Immature natural killer cell (primary cell): ENCODE measurements around the gene GPRC5C. TPM values are rescaled to one million over a fixed set of nuclear protein-coding genes. Genes with fewer than 3 reads are reported as not detected.
A peak's percentile ranks its signal among the peaks of the same experiment; 100 is the strongest.

Experiments
- DNase-seq, 3 donors: peaks; one replicate each; pipeline ENCODE4 v3.0.0; 2022; ENCODE audit warnings: mixed read lengths in 1 of 3
- H3K27ac Mint-ChIP-seq, 6 donors: one replicate each; pipeline ENCODE4 v1.8.0; 2020; ENCODE audit warnings: mixed read lengths in 6 of 6, mild to moderate bottlenecking in 5 of 6, inconsistent platforms in 4 of 6, moderate library complexity in 3 of 6
- H3K27me3 Mint-ChIP-seq, 3 donors: one replicate each; pipeline ENCODE4 v1.8.0; 2020 to 2021; ENCODE audit warnings: low read depth in 3 of 3, mild to moderate bottlenecking in 3 of 3, mixed read lengths in 3 of 3, moderate library complexity in 3 of 3, inconsistent platforms in 1 of 3
- H3K36me3 Mint-ChIP-seq, 3 donors: one replicate each; pipeline ENCODE4 v1.8.0; 2020; ENCODE audit warnings: mixed read lengths in 3 of 3, inconsistent platforms in 2 of 3, mild to moderate bottlenecking in 2 of 3
- H3K4me1 Mint-ChIP-seq, 2 donors: one replicate each; pipeline ENCODE4 v1.8.0; 2020; ENCODE audit warnings: inconsistent platforms in 2 of 2, mild to moderate bottlenecking in 2 of 2, mixed read lengths in 2 of 2, moderate library complexity in 1 of 2
- H3K4me3 Mint-ChIP-seq, 5 donors: one replicate each; pipeline ENCODE4 v1.8.0; 2020; ENCODE audit warnings: mild to moderate bottlenecking in 5 of 5, mixed read lengths in 5 of 5, inconsistent platforms in 3 of 5, moderate library complexity in 3 of 5
- H3K9me3 Mint-ChIP-seq, 6 donors: one replicate each; pipeline ENCODE4 v1.8.0; 2020; ENCODE audit warnings: mild to moderate bottlenecking in 6 of 6, mixed read lengths in 6 of 6, inconsistent platforms in 4 of 6, moderate library complexity in 3 of 6
- polyA plus RNA-seq, 3 donors: library from polyadenylated mRNA; unstranded; fragments of 300-500 nt; fragmentation: Illumina TruSeq; gene quantifications; one replicate each; pipeline ENCODE4 v1.2.3, GENCODE V29; 2021

The GPRC5C gene
- polyA plus RNA-seq, 3 donors from 2014 or later = 0.89 to 3.2 TPM; not detected in 1

GRCh38 chr17:74466828-74467184, 34.9 kb downstream of the GPRC5C start:
- H3K9me3 Mint-ChIP-seq = no peaks in the 10 kb centered on the region
- H3K36me3 Mint-ChIP-seq = peaks cover 22 to 28% (median 24%) of the 10 kb centered on the region in 3 donors
- H3K27ac Mint-ChIP-seq = no peak overlapping the region
- no peak overlapping the region for H3K4me3 Mint-ChIP-seq
- peaks cover 8 to 14% (median 9%) of the 10 kb centered on the region in 3 donors for H3K27me3 Mint-ChIP-seq
- peaks cover 28% of the 10 kb centered on the region in 2 donors for H3K4me1 Mint-ChIP-seq
- DNase-seq = peak; percentile 44 to 79 (median 77)

GRCh38 chr17:74467221-74467951, 35.5 kb downstream of the GPRC5C start:
- Mint-ChIP-seq H3K27ac (peak overlapping the region in 2 of 6 donors; percentile 91 to 96), H3K4me3 (no peak overlapping the region), H3K36me3 (peaks cover 22 to 34% (median 24%) of the 10 kb centered on the region in 3 donors), H3K4me1 (peaks cover 33% of the 10 kb centered on the region in 2 donors), H3K9me3 (no peaks in the 10 kb centered on the region), H3K27me3 (peaks cover 8 to 14% (median 9%) of the 10 kb centered on the region in 3 donors)
- DNase-seq = peak; percentile 52 to 64 (median 56)

- Mint-ChIP-seq H3K9me3 (peaks cover 0 to 2% (median 0%) of the 10 kb centered on the region in 6 donors), H3K4me1 (peaks cover 73% of the 10 kb centered on the region in 2 donors), H3K27ac (peak overlapping the region in 4 of 6 donors; percentile 97 to 99 (median 98)), H3K36me3 (peaks cover 49 to 74% (median 50%) of the 10 kb centered on the region in 3 donors), H3K27me3 (peaks cover 11 to 26% (median 22%) of the 10 kb centered on the region in 3 donors), H3K4me3 (no peak overlapping the region)
- peak in 1 of 3 donors; percentile 52 for DNase-seq
Measured at GRCh38 chr17:74471341-74471740, 39.5 kb downstream of the GPRC5C start.

- peaks cover 52 to 82% (median 57%) of the 10 kb centered on the region in 3 donors for H3K36me3 Mint-ChIP-seq
- peaks cover 11 to 22% (median 22%) of the 10 kb centered on the region in 3 donors for H3K27me3 Mint-ChIP-seq
- no peak overlapping the region for H3K4me3 Mint-ChIP-seq
- peak overlapping the region in 4 of 6 donors; percentile 97 to 99 (median 98) for H3K27ac Mint-ChIP-seq
- H3K9me3 Mint-ChIP-seq = peaks cover 0 to 2% (median 0%) of the 10 kb centered on the region in 6 donors
- DNase-seq = no peak
- peaks cover 85 to 88% of the 10 kb centered on the region in 2 donors for H3K4me1 Mint-ChIP-seq
Measured at GRCh38 chr17:74472890-74473289, 41.0 kb downstream of the GPRC5C start.

- no peak for DNase-seq
- Mint-ChIP-seq H3K9me3 (peaks cover 0 to 2% (median 0%) of the 10 kb centered on the region in 6 donors), H3K27me3 (peaks cover 11 to 22% (median 22%) of the 10 kb centered on the region in 3 donors), H3K4me3 (no peak overlapping the region), H3K36me3 (peaks cover 52 to 86% (median 61%) of the 10 kb centered on the region in 3 donors), H3K27ac (peak overlapping the region in 4 of 6 donors; percentile 97 to 99 (median 98)), H3K4me1 (peaks cover 89 to 92% of the 10 kb centered on the region in 2 donors)
Measured at GRCh38 chr17:74473294-74473693, 41.4 kb downstream of the GPRC5C start.

GRCh38 chr17:74474043-74474792, 42.3 kb downstream of the GPRC5C start:
- Mint-ChIP-seq H3K36me3 (peaks cover 56 to 93% (median 70%) of the 10 kb centered on the region in 3 donors), H3K27ac (peak overlapping the region in 4 of 6 donors; percentile 97 to 99 (median 98)), H3K27me3 (peaks cover 13 to 25% (median 22%) of the 10 kb centered on the region in 3 donors), H3K4me1 (peaks cover 94 to 97% of the 10 kb centered on the region in 2 donors), H3K4me3 (no peak overlapping the region), H3K9me3 (peaks cover 0 to 2% (median 0%) of the 10 kb centered on the region in 6 donors)
- DNase-seq = peak; percentile 88 to 90 (median 88)

GRCh38 chr17:74475189-74475588, 43.3 kb downstream of the GPRC5C start:
- peak overlapping the region in 4 of 6 donors; percentile 97 to 99 (median 98) for H3K27ac Mint-ChIP-seq
- DNase-seq = no peak
- H3K4me3 Mint-ChIP-seq = peak overlapping the region in 2 of 5 donors; percentile 7 to 62
- peaks cover 12 to 24% (median 20%) of the 10 kb centered on the region in 3 donors for H3K27me3 Mint-ChIP-seq
- peaks cover 0 to 2% (median 0%) of the 10 kb centered on the region in 6 donors for H3K9me3 Mint-ChIP-seq
- peaks cover 96 to 98% of the 10 kb centered on the region in 2 donors for H3K4me1 Mint-ChIP-seq
- peaks cover 56 to 93% (median 69%) of the 10 kb centered on the region in 3 donors for H3K36me3 Mint-ChIP-seq

GRCh38 chr17:74477411-74477810, 45.5 kb downstream of the GPRC5C start:
- Mint-ChIP-seq H3K4me3 (peak overlapping the region; percentile 65 to 89 (median 78)), H3K9me3 (peaks cover 0 to 2% (median 0%) of the 10 kb centered on the region in 6 donors), H3K4me1 (peaks cover 96 to 100% of the 10 kb centered on the region in 2 donors), H3K36me3 (peaks cover 49 to 89% (median 71%) of the 10 kb centered on the region in 3 donors), H3K27ac (peak overlapping the region; percentile 89 to 99 (median 97)), H3K27me3 (peaks cover 11 to 21% (median 18%) of the 10 kb centered on the region in 3 donors)
- DNase-seq = no peak

GRCh38 chr17:74478420-74479100, 46.7 kb downstream of the GPRC5C start:
- Mint-ChIP-seq H3K9me3 (peaks cover 0 to 2% (median 0%) of the 10 kb centered on the region in 6 donors), H3K27ac (peak overlapping the region; percentile 89 to 99 (median 97)), H3K27me3 (peaks cover 9 to 19% (median 15%) of the 10 kb centered on the region in 3 donors), H3K36me3 (peaks cover 48 to 87% (median 75%) of the 10 kb centered on the region in 3 donors), H3K4me3 (peak overlapping the region; percentile 65 to 89 (median 78)), H3K4me1 (peaks cover 93 to 97% of the 10 kb centered on the region in 2 donors)
- DNase-seq = peak; percentile 44 to 62 (median 59)

GRCh38 chr17:74480290-74480689, 48.4 kb downstream of the GPRC5C start:
- DNase-seq = no peak
- Mint-ChIP-seq H3K4me1 (peaks cover 87 to 97% of the 10 kb centered on the region in 2 donors), H3K27me3 (peaks cover 0 to 9% (median 2%) of the 10 kb centered on the region in 3 donors), H3K4me3 (peak overlapping the region in 3 of 5 donors; percentile 65 to 78 (median 78)), H3K27ac (peak overlapping the region; percentile 89 to 99 (median 97)), H3K9me3 (peaks cover 0 to 2% (median 0%) of the 10 kb centered on the region in 6 donors), H3K36me3 (peaks cover 35 to 85% (median 61%) of the 10 kb centered on the region in 3 donors)

- no peak for DNase-seq
- Mint-ChIP-seq H3K36me3 (peaks cover 22 to 77% (median 54%) of the 10 kb centered on the region in 3 donors), H3K9me3 (no peaks in the 10 kb centered on the region), H3K4me1 (peaks cover 82 to 93% of the 10 kb centered on the region in 2 donors), H3K4me3 (peak overlapping the region in 1 of 5 donors; percentile 53), H3K27me3 (peaks cover 0 to 7% (median 2%) of the 10 kb centered on the region in 3 donors), H3K27ac (peak overlapping the region; percentile 89 to 99 (median 95))
Measured at GRCh38 chr17:74481621-74482020, 49.7 kb downstream of the GPRC5C start.

GRCh38 chr17:74484066-74484465, 52.2 kb downstream of the GPRC5C start:
- Mint-ChIP-seq H3K4me1 (peaks cover 74 to 90% of the 10 kb centered on the region in 2 donors), H3K27ac (peak overlapping the region; percentile 71 to 98 (median 84)), H3K9me3 (no peaks in the 10 kb centered on the region), H3K27me3 (peaks cover 0 to 3% (median 0%) of the 10 kb centered on the region in 3 donors), H3K36me3 (peaks cover 27 to 70% (median 46%) of the 10 kb centered on the region in 3 donors), H3K4me3 (no peak overlapping the region)
- DNase-seq = no peak
